BLaER1 treated with 17β-estradiol and CSF1 and Interleukin-3, amounts not matched to agents 10 nM and 100 nM (cell line): ENCODE results near the gene WNT9B.

ENCODE experiments used
- H3K27ac ChIP-seq, 11 experiments: shearing (Covaris generic); formaldehyde crosslinking; 2 replicates each; pipeline ENCODE4 v1.8.1; 2022
- H3K27me3 ChIP-seq, 11 experiments: shearing (Covaris generic); formaldehyde crosslinking; 2 replicates each; pipeline ENCODE4 v1.8.1; 2022
- H3K36me3 ChIP-seq, 11 experiments: shearing (Covaris generic); formaldehyde crosslinking; 2 replicates each; pipeline ENCODE4 v1.8.1; 2022
- H3K4me1 ChIP-seq, 10 experiments: shearing (Covaris generic); formaldehyde crosslinking; 2 replicates each; pipeline ENCODE4 v1.8.1; 2022
- H3K4me2 ChIP-seq, 11 experiments: shearing (Covaris generic); formaldehyde crosslinking; 2 replicates each; pipeline ENCODE4 v1.8.1; 2022
- H3K4me3 ChIP-seq, 10 experiments: shearing (Covaris generic); formaldehyde crosslinking; 2 replicates each; pipeline ENCODE4 v1.8.1; 2022
- H3K9ac ChIP-seq, 11 experiments: shearing (Covaris generic); formaldehyde crosslinking; 2 replicates each; pipeline ENCODE4 v1.8.1; 2022
- H3K9me3 ChIP-seq, 11 experiments: shearing (Covaris generic); formaldehyde crosslinking; replicated peaks in 1 of 11; 2 replicates each; pipeline ENCODE4 v1.8.1; 2022
- H4K20me1 ChIP-seq, 11 experiments: shearing (Covaris generic); formaldehyde crosslinking; 2 replicates each; pipeline ENCODE4 v1.8.1; 2022
- Cebpa-rat ChIP-seq, 11 experiments: shearing (Covaris generic); IDR thresholded peaks; 2 replicates each; pipeline ENCODE4 v1.8.1; 2022

Gene WNT9B

GRCh38 chr17:46813920-46814319, 37.5 kb upstream of the WNT9B start:
- TF ChIP-seq Cebpa-rat (IDR thresholded peaks at IDR 0.05) = no peak
- peaks cover 39 to 71% (median 54%) of the 10 kb centered on the region in 11 experiments for H3K27me3 ChIP-seq
- no peak overlapping the region for H3K27ac ChIP-seq
- H3K4me3 ChIP-seq = no peak overlapping the region
- H3K36me3 ChIP-seq = no peaks in the 10 kb centered on the region
- no peak overlapping the region for H3K4me2 ChIP-seq
- no peaks in the 10 kb centered on the region for H3K9me3 ChIP-seq
- no peak overlapping the region for H3K9ac ChIP-seq
- peaks cover 3 to 7% (median 6%) of the 10 kb centered on the region in 10 experiments; a peak in 18 of 20 replicates for H3K4me1 ChIP-seq
- H4K20me1 ChIP-seq = peaks cover 0 to 38% (median 2%) of the 10 kb centered on the region in 11 experiments; a peak in 9 of 22 replicates

GRCh38 chr17:46814446-46814845, 36.9 kb upstream of the WNT9B start:
- no peak overlapping the region for H3K4me3 ChIP-seq
- no peak for TF ChIP-seq Cebpa-rat (IDR thresholded peaks at IDR 0.05)
- H3K27ac ChIP-seq = no peak overlapping the region
- peaks cover 45 to 76% (median 59%) of the 10 kb centered on the region in 11 experiments for H3K27me3 ChIP-seq
- H3K4me2 ChIP-seq = no peak overlapping the region
- peaks cover 6 to 12% (median 12%) of the 10 kb centered on the region in 10 experiments; a peak in 18 of 20 replicates for H3K4me1 ChIP-seq
- H3K9me3 ChIP-seq = no peaks in the 10 kb centered on the region
- peaks cover 0 to 40% (median 7%) of the 10 kb centered on the region in 11 experiments; a peak in 14 of 22 replicates for H4K20me1 ChIP-seq
- H3K9ac ChIP-seq = no peak overlapping the region
- no peaks in the 10 kb centered on the region for H3K36me3 ChIP-seq

- no peak overlapping the region for H3K4me3 ChIP-seq
- H3K9me3 ChIP-seq = no peaks in the 10 kb centered on the region
- no peaks in the 10 kb centered on the region for H3K36me3 ChIP-seq
- H3K4me1 ChIP-seq = peaks cover 6 to 19% (median 15%) of the 10 kb centered on the region in 10 experiments; a peak in 18 of 20 replicates
- no peak overlapping the region for H3K9ac ChIP-seq
- H4K20me1 ChIP-seq = peaks cover 0 to 51% (median 18%) of the 10 kb centered on the region in 11 experiments; a peak in 15 of 22 replicates
- H3K27me3 ChIP-seq = peaks cover 57 to 89% (median 72%) of the 10 kb centered on the region in 11 experiments
- no peak for TF ChIP-seq Cebpa-rat (IDR thresholded peaks at IDR 0.05)
- no peak overlapping the region for H3K4me2 ChIP-seq
- no peak overlapping the region for H3K27ac ChIP-seq
Observed at GRCh38 chr17:46815474-46816353, 35.7 kb upstream of the WNT9B start.

DNA sequence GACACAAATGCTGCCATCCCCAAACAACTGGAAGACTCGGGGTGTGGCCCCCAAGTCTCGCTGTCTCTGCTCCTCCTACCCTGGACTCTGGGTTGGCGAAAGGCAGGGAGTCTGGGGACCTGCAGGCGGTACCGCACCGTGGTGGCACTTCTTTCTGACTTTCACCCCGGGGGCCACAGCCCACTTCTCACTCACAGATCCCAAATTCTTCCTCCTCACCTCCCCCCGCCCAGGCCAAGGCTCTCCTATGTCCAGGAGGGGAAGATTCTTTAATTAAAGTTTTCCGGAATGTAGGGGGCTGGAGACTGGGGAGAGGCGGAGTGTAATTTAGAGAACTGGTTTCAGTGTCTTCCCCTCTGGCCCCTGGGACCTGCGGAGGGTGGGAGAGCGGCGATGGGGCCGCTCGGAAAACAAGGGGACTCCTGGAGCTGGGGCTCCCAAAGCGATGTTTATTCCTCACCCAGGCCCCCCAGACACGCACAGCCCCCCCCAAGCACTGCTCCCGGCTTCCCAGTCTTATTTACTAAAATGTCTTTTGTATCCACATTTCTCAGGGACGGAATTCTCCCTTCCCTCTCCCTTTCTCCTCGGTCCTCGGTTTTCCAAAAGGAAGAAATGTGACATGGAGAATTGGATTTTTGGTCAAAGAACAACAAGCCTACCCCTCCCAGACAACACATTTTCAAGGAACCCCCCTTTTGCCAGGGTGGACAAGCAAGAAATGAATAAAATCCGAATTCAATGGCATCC, 34.1 kb upstream of the WNT9B start:
- no peak overlapping the region for H3K27ac ChIP-seq
- H3K36me3 ChIP-seq = no peaks in the 10 kb centered on the region
- H3K4me1 ChIP-seq = peaks cover 6 to 19% (median 15%) of the 10 kb centered on the region in 10 experiments; a peak in 18 of 20 replicates
- no peak overlapping the region for H3K4me2 ChIP-seq
- no peak for TF ChIP-seq Cebpa-rat (IDR thresholded peaks at IDR 0.05)
- 0 out of 20 replicates have a peak overlapping the region, but pooled peaks of 1 of the 10 experiments have one; percentile 7 for H3K4me3 ChIP-seq
- peaks cover 0 to 67% (median 20%) of the 10 kb centered on the region in 11 experiments; a peak in 16 of 22 replicates for H4K20me1 ChIP-seq
- H3K27me3 ChIP-seq = peaks cover 73 to 100% (median 88%) of the 10 kb centered on the region in 11 experiments
- H3K9ac ChIP-seq = no peak overlapping the region
- peaks cover 0 to 5% (median 0%) of the 10 kb centered on the region in 11 experiments; a peak in 1 of 22 replicates for H3K9me3 ChIP-seq

DNA sequence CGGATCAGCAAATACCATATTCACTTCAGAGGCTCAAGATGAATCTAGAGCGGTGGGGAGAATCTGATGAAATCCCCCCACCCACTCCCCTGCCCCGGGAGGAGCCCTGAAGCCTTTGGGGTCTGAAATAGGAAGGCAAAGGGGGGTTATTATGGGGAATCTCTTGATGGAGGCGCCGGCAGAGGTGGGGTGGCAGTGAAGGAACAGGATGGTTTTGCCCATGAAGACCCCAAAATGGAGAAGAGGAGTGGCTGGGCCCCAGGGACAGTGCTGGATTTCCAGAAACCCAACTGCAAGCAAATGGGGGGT, 33.5 kb upstream of the WNT9B start:
- peaks cover 0 to 70% (median 20%) of the 10 kb centered on the region in 11 experiments; a peak in 16 of 22 replicates for H4K20me1 ChIP-seq
- no peak overlapping the region for H3K4me2 ChIP-seq
- H3K4me3 ChIP-seq = no peak overlapping the region
- no peak overlapping the region for H3K9ac ChIP-seq
- peaks cover 78 to 99% (median 91%) of the 10 kb centered on the region in 11 experiments for H3K27me3 ChIP-seq
- H3K4me1 ChIP-seq = peaks cover 6 to 19% (median 15%) of the 10 kb centered on the region in 10 experiments; a peak in 18 of 20 replicates
- peaks cover 0 to 8% (median 0%) of the 10 kb centered on the region in 11 experiments; a peak in 1 of 22 replicates for H3K9me3 ChIP-seq
- no peak for TF ChIP-seq Cebpa-rat (IDR thresholded peaks at IDR 0.05)
- no peak overlapping the region for H3K27ac ChIP-seq
- no peaks in the 10 kb centered on the region for H3K36me3 ChIP-seq

DNA sequence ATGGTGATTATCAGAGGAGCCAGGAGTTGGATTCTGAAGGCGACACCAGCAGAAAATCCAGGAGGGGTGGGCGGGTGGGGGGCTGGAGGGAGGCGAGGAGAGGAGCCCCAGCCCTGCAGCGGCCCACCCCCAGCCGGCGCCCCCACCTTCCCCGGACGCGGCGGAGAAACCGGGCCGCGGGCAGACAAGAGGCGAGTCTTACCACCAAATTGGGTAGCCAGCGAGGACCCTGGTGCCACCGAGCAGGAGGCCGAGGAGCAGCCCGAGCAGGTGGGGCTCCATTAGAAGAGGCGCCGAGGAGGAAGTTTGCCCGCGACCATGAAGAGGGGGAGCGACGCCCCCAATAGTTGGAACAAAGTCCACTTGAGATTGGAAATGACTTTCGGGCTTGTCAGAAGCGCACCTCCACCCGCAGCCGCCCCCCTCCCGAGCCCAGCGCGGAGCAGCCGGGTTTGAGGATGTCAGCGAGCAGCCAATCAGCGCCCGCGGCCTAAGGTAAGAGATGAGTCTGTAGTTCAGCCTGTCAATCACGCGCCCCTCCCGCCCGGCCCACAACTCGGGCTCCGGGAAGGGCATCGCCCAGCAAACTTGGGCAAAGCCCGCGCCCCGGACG, 33.0 kb upstream of the WNT9B start, which contains the start of gene WNT3:
Gene WNT3 (minus strand): TSS at position 377 of the 613 bp plus-strand sequence. CDS start 95 bp downstream, at position 282.
- Histone ChIP-seq H3K36me3 (no peaks in the 10 kb centered on the region), H3K9ac (peak within 1 kb of the TSS in 3 of 11 experiments; percentile 6 to 44 (median 12); a peak in 3 of 22 replicates), H3K4me2 (peak within 1 kb of the TSS; percentile 65 to 98 (median 83)), H3K27me3 (peaks cover 78 to 97% (median 92%) of the 10 kb centered on the region in 11 experiments), H4K20me1 (peaks cover 0 to 69% (median 20%) of the 10 kb centered on the region in 11 experiments; a peak in 16 of 22 replicates), H3K27ac (no peak within 1 kb of the TSS), H3K4me1 (peaks cover 6 to 19% (median 15%) of the 10 kb centered on the region in 10 experiments; a peak in 18 of 20 replicates), H3K4me3 (peak within 1 kb of the TSS; percentile 38 to 67 (median 48)), H3K9me3 (peaks cover 0 to 8% (median 0%) of the 10 kb centered on the region in 11 experiments; a peak in 1 of 22 replicates)
- no peak for TF ChIP-seq Cebpa-rat (IDR thresholded peaks at IDR 0.05)

GRCh38 chr17:46818929-46819859, 32.2 kb upstream of the WNT9B start:
- peak overlapping the region; percentile 38 to 67 (median 48) for H3K4me3 ChIP-seq
- H3K27ac ChIP-seq = no peak overlapping the region
- H3K9ac ChIP-seq = peak overlapping the region in 3 of 11 experiments; percentile 6 to 44 (median 12); a peak in 3 of 22 replicates
- peak overlapping the region; percentile 65 to 98 (median 83) for H3K4me2 ChIP-seq
- peaks cover 6 to 19% (median 15%) of the 10 kb centered on the region in 10 experiments; a peak in 18 of 20 replicates for H3K4me1 ChIP-seq
- TF ChIP-seq Cebpa-rat (IDR thresholded peaks at IDR 0.05) = no peak
- no peaks in the 10 kb centered on the region for H3K36me3 ChIP-seq
- peaks cover 0 to 8% (median 0%) of the 10 kb centered on the region in 11 experiments; a peak in 1 of 22 replicates for H3K9me3 ChIP-seq
- H3K27me3 ChIP-seq = peaks cover 78 to 91% (median 86%) of the 10 kb centered on the region in 11 experiments
- peaks cover 0 to 64% (median 20%) of the 10 kb centered on the region in 11 experiments; a peak in 16 of 22 replicates for H4K20me1 ChIP-seq
